Activated CD8-positive, alpha-beta memory T cell treated with anti-CD3 and anti-CD28 coated beads for 24 hours (primary cell): Measurements from ENCODE around the gene ZNF608.

ENCODE experiments used
- DNase-seq: peaks from one replicate; pipeline ENCODE4 v3.0.0-alpha.2; 2020

The ZNF608 gene

GRCh38 chr5:124752854-124753720, 6.6 kb upstream of the ZNF608 start:
- DNase-seq: no peak

GRCh38 chr5:124751031-124751430, 4.6 kb upstream of the ZNF608 start:
- DNase-seq: no peak

- DNase-seq: no peak
Observed at GRCh38 chr5:124748687-124749594, 2.5 kb upstream of the ZNF608 start.

DNA sequence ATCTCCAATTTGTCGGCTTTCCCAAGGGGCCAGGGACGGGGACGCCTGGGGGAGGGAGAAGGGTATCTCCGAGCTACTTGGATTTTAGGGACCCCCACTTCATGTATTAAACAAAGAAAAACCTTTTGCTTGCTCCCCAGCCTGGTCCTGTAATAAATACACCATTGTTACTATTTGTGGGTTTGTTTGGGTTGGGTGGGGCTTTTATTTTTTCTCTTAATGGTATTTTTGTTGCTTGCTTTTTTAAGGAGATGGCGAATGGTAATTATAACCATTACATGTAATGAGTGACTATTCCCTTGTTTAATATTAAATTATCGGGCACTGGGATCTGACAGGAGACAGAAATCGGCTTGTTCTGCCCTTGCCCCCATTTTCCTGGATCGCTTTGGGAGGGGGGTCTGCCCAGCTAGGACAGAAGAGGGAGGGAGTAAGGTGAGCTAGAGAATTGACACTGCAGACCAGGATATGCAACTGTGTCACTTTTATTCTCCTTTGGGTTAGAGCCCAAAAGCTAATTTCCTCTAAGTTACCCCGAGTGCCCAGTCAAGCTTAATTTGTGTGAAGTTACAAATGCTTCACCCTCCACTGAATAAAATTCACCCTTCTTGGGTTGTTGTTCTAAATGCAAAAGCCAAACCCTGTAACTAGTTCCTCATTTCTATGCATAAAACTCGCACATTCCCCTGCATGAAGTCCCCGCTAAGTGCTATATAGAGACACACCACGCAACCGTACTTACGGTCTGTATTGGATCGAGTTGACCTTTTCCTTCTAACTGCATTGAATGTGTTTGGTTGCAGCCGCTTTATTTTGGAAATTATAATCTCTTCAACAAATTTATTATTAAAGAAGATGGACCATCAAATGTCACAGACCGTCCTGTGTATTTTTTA, 1.6 kb upstream of the ZNF608 start:
- no peak for DNase-seq

GRCh38 chr5:124746916-124747790, 714 bp upstream of the ZNF608 start:
- no peak for DNase-seq

GRCh38 chr5:124745007-124745927, 1.2 kb downstream of the ZNF608 start:
- DNase-seq: no peak

GRCh38 chr5:124744170-124744971, 2.1 kb downstream of the ZNF608 start:
- no peak for DNase-seq

- DNase-seq: no peak
Observed at GRCh38 chr5:124743602-124744169, 2.8 kb downstream of the ZNF608 start.

DNA sequence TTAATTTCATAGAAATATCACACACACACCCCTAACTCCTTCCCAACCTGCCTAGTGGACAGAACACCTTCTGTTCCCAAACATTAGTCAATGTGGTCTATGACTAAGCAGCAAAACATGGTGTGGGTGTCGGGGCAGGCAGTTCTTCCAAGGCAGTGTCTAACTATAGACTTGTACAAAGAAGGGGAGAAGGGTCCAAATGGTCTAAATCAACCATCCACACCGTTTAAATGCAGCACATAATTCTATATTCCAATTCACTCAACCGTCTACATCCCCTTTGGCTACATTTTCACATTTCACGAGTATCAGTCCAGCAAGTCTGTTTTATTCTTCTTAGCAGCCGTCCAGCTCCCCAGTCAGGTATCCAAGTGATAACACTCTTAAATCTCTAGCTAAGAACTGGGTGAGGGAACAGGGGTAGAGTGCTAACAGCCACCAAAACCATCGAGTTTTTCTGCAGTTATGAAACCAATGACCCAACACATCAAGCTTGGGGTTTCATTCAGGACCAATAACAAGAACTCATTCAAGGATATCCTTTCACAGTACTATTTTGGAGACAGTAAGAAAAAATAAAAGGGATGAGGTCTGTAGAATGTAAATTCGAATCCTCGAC, 3.3 kb downstream of the ZNF608 start:
- DNase-seq: no peak

DNA sequence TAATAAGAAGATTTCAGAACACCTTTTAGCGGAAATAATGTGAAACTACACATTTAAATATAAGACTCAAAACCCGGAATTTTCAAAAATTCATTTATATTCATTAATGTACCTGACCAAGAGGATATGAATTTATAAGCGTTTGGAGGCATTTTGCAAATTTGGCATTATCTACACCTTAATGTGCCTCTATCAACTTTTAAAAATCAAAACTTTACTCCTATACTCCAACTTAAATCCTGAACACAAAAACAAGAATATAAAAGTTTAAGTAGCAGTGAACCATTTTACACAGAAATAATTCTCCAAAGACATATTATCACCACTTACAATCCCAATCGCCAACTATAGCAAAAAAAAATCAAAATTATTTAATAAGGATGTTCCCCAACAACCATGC, 3.9 kb downstream of the ZNF608 start:
- no peak for DNase-seq

DNA sequence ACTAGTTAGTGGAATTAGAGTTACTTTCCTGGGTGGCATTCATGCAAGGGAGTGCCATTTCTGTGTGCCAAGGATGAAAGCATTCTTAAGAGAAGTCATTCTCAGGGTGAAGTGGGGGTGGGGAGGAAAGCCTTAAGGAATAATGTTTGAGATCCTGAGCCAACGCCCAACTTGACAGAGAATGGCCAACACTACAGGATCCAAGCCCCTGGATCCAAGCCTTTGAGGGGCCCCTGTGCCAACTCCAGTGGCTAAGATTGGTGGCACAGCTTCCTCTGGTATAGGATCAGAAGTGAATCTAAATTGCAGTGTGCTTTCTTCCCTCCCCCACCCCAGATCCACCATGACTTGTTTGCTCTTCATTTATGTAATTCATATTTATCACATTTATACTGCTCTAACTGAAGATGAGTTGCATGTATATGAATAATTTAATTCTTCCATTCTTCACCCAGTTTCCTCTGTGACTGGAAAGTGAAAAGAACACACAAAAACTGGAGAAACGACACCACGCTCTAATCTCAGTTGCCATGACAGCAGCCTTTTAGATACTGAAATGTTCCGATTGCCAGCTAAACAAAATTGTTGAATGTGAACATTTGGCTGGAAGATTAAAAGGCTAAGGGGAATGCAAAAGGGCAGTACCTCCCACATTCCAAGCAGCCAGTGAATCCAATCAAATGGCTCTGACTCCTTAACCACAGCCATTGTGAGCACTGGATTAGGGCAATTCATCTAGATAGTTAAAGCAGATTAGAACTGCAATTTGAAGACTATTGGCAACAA, 4.5 kb downstream of the ZNF608 start:
- no peak for DNase-seq

DNA sequence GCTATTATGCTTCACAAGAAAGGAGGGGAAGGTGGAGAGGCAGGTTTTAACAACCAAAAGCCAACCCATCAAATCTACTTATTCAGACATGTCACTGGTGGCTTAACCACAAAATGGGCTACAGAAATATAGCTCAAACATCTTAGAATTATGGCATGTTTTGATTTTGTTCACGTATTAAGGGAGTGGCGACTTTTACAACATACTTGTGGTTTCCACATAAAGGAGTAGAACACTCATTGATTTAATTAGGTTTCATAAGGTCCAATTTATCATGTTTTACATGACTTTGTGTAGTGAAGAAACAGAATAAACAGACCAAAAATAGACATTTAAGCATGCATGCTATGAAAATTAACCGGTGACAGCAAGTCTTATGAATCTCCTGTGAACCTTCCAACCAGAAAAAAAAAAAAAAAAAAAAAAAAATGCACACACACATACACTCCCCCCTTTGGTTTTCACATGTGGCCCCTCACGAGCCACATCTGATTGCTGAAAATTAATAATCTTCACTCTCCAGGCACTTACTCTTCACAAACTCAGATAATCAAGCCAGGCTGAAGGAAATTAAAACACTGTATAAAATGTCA, 5.4 kb downstream of the ZNF608 start:
- DNase-seq: no peak

DNA sequence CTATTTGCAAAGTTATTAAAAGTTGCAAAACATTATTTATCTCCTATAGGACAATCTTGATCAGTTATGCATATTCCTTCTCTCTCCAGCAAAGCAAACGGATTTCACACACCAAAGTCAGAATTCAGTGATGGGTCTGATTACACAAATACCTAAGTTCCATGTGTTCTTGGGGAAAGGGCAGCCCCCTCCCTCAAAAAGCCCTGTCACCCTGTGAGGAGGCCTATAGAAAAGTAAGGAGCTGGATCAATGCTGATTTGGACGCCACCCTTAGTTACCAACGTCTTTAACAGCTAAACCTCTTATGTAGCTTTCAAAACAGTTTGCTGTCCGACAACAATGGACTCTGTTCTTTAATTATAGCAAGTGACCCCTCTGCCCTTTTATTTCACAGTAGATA, 6.4 kb downstream of the ZNF608 start:
- no peak for DNase-seq

DNA sequence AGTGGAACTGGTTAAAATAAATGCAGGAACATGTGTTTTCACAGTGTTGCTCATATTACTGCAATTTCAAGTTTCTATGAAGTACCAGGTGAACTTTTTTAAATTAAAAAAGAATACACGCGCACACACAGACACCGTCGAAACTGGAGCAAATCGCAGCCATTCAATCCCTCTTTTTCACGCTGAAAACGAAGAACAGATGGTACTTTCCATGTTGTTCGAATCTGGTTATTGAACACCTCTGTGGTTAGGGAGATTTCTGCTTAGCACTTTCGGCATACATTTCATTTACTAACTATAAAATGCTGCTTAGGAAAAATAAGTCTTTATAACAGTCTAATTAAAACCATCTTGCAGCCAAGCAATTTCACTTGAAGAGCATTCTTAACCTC, 6.8 kb downstream of the ZNF608 start:
- DNase-seq: no peak

DNA sequence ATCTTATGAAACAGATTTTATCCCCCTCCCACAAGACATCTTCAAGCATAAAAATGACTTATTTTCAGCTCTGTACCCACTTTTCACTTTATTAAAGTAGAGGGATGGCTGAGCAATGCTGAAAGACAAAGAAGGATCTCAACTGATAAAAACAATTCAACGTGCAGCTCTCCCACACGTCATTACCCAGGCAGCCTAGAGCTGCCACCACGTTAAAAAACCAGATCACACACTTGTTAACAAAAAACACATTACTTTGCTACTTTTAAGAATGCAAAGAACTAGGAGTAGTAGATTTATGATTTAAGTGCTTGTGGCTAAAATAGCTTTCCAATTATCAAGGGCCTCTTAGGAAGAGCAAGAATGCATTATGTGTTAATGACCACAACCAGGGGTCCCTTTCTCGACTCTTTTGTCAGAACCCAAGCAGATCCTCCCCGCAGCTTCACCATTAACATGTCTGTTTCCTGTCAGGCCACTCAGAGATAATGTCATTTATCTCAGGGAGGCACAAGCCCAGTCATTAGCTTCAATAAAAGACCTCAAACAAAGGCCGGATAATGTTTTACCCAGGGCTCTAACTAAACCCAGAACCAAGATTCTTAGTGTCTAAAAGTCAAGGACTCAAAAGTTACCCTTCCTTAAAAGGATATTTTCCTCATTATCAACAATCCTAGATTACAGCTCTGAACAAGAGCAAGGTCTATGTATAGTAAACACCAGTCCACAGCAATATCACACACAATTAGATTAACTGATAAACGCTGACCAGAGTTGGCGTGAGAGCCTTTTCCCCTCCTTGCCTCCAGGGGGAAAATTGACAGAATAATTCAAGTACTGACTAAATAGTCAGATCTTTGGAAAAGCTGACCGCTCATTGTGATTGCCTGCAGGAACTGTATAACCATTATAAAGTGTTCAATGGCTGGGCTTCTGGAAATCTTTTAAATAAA, 7.5 kb downstream of the ZNF608 start:
- DNase-seq: no peak

GRCh38 chr5:124737651-124738050, 8.8 kb downstream of the ZNF608 start:
- no peak for DNase-seq

DNA sequence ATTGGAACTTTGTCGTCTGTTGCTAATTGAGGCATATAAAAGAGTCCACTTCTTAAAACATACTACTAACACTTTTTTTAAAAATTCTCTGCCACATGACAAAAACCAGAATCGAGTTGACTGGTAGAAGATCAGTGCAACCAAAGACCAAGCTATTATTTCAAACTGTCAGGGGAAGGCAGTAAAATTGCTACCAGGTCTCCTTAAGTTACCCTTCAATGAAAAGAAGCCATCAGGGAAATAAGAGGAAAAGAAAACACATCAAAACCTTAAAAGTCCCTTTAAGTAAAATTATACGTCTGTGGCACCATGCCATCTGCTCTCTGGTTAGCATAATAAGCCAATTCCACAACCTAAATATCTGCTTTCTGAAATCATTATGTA, 9.6 kb downstream of the ZNF608 start:
- no peak for DNase-seq
